DOHH2 (cell line): ENCODE data around the gene PRDM5.

Experiments
- CTCF ChIP-seq: fragments of 200-600 bp; sonication (generic); IDR thresholded peaks from one replicate; pipeline ENCODE4 v1.5.1; 2014; ENCODE audit warnings: antibody characterized with exemption, mild to moderate bottlenecking, low read depth, low read length; ENCODE audit not compliant: poor library complexity, severe bottlenecking
- EZH2phosphoT487 ChIP-seq: fragments of 200-600 bp; sonication (generic); IDR thresholded peaks from 2 replicates; pipeline ENCODE4 v1.6.1; 2017; ENCODE audit warnings: borderline replicate concordance, mild to moderate bottlenecking, antibody characterized with exemption, low read length, moderate library complexity, mixed read lengths

GRCh38 chr4:120819805-120820437, 102.6 kb downstream of the PRDM5 start:
- TF ChIP-seq CTCF (no peak), EZH2phosphoT487 (no peak)
